Measurements from ENCODE around the gene KLHL6.
"Not testable (repeated sequence)": the region's sequence is repeated elsewhere in the genome, so short reads cannot be mapped to it uniquely, and the experiment has no call there.

The KLHL6 gene

DNA sequence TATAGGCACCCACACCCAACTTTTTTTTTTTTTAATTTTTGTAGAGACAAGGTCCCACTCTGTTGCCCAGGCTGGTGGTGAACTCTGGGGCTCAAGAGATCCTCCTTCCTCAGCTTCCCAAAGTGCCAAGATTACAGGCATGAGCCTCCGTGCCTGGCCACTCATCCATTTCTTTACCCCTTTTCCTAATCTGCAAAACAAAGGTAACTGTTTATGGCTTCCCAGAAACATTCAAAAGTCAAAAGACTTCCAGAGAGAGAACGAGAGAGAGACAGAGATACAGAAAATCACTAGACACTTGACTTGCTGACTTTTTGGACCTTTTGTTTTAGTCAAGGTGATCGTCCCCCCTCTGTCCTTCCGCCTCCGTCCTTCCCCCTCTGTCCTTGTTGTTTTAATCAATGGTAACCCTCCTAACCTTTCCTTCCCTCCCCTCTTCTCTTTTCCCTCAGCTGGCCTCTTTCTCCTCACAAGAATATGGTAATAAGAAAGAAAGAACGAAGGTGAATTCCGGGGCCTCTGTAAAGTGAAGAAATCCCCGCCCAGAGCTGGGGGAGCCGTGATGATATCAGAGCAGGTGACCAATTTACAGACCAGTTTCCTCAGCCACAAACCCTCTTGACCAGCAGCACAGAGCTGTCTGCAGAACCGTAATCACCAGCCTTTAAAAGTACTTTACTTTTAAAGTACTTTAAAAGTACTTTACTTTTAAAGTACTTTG is 21.9 kb downstream of the KLHL6 start:
- Histone ChIP-seq H3K36me3 (ENCODE audit: control insufficient read depth, insufficient read depth, low read length) (no peaks in the 10 kb centered on the region), H3K27ac (ENCODE audit: insufficient read depth, low read depth, low read length, poor library complexity, severe bottlenecking) (no peak overlapping the region)
- WGBS, 2 experiments, result 34 to 35% methylated on average over 9 of the region's 10 CpGs

DNA sequence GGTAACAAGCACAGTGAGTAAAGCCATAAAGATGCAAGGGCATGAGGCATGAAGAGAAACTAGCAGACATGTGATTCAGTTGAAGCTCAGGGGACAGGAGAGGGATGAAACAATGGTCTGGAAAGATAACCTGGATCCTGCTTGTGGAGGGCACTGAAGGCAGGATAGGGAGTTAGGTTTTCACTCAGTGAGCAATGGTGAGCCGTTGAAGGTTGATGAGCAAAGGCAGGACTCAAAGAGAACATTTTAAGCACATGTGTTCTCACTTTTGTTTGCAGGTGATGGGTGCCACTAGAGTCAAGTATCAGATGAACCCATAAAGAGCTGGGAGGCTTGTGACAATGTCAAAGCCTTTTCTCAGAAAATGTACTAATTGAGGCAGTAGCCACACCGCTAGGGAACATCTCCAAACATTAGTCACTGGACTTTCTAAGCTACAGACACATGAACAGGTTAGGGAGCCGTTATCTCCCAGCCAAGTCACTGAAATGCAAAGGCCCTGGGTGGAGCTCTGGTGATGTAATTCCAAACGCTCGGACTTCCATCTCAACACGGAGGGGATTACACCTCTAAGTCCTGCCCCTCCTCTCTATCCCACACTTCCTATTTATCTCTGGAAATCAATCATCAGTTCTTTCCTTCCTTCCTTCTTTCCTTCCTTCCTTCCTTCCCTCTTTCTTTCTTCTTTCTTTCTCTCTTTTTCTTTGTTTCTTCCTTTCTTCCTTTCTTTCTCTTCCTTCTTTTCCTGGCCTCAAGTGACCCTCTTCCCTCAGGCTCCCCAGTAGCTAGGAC is 22.7 kb downstream of the KLHL6 start:
- H3K36me3 ChIP-seq (ENCODE audit: control insufficient read depth, insufficient read depth, low read length), result no peaks in the 10 kb centered on the region
- peaks cover 9% of the 10 kb centered on the region for H3K4me1 ChIP-seq (ENCODE audit: control insufficient read depth, insufficient read depth, low read length)
- H3K27me3 ChIP-seq (ENCODE audit: control insufficient read depth, insufficient read depth, low read length, poor library complexity, severe bottlenecking), result no peaks in the 10 kb centered on the region
- H3K9me3 ChIP-seq (ENCODE audit: control insufficient read depth, low read length), result no peaks in the 10 kb centered on the region
- no peak overlapping the region for H3K4me3 ChIP-seq (ENCODE audit: insufficient read depth, low read depth, low read length)
- 65 to 66% methylated on average over 6 of the region's 6 CpGs for WGBS, 2 experiments
- no peak overlapping the region for H3K27ac ChIP-seq (ENCODE audit: insufficient read depth, low read depth, low read length, poor library complexity, severe bottlenecking)

More for the DNA sequence above, 21.9 kb downstream of the KLHL6 start:
- H3K9me3 ChIP-seq (ENCODE audit: control insufficient read depth, low read length), result no peaks in the 10 kb centered on the region
- H3K4me3 ChIP-seq (ENCODE audit: insufficient read depth, low read depth, low read length), result no peak overlapping the region
- no peaks in the 10 kb centered on the region for H3K27me3 ChIP-seq (ENCODE audit: control insufficient read depth, insufficient read depth, low read length, poor library complexity, severe bottlenecking)
- H3K4me1 ChIP-seq (ENCODE audit: control insufficient read depth, insufficient read depth, low read length), result peaks cover 9% of the 10 kb centered on the region

DNA sequence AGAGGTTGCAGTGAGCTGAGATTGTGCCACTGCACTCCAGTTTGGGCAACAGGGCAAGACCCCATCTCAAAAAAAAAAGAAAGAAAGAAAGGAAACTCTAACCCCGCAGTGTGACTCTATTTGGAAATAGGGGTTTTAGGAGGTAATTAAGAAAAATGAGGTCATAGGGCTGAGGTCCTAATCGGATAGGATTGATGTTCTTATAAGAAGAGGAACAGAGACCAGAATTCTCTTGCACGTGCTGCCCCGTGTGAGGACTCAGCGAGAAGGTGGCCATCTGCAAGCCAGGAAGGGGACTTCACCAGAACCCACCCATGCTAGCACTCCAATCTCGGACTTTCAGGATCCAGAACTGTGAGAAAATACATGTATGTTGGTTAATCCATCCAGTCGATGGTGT is 25.8 kb downstream of the KLHL6 start:
- Histone ChIP-seq H3K4me1 (ENCODE audit: control insufficient read depth, insufficient read depth, low read length) (peaks cover 9% of the 10 kb centered on the region), H3K36me3 (ENCODE audit: control insufficient read depth, insufficient read depth, low read length) (no peaks in the 10 kb centered on the region), H3K9me3 (ENCODE audit: control insufficient read depth, low read length) (no peaks in the 10 kb centered on the region), H3K27ac (ENCODE audit: insufficient read depth, low read depth, low read length, poor library complexity, severe bottlenecking) (no peak overlapping the region), H3K27me3 (ENCODE audit: control insufficient read depth, insufficient read depth, low read length, poor library complexity, severe bottlenecking) (no peaks in the 10 kb centered on the region), H3K4me3 (ENCODE audit: insufficient read depth, low read depth, low read length) (no peak overlapping the region)
- WGBS, 2 experiments, result 94 to 96% methylated on average over 7 of the region's 7 CpGs

DNA sequence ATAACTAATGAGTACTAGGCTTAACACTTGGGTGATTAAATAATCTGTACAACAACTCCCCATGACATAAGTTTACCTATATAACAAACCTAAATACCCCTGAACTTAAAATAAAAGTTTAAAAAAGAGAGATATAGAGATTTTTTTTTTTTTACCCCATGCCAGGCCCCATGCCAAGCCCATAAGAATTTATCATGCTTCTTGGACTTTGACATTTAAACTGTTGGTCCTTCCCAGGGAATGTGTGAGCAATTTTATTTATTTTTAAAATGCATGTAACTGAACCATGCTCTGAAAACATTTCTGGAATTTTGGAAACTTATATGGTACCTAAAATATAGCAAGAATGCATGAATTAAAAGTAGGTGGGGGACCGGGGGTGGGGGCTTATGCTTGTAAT is 26.3 kb downstream of the KLHL6 start:
- H3K36me3 ChIP-seq (ENCODE audit: control insufficient read depth, insufficient read depth, low read length), result no peaks in the 10 kb centered on the region
- no peaks in the 10 kb centered on the region for H3K9me3 ChIP-seq (ENCODE audit: control insufficient read depth, low read length)
- H3K27ac ChIP-seq (ENCODE audit: insufficient read depth, low read depth, low read length, poor library complexity, severe bottlenecking), result no peak overlapping the region
- H3K4me1 ChIP-seq (ENCODE audit: control insufficient read depth, insufficient read depth, low read length), result peaks cover 9% of the 10 kb centered on the region
- no peaks in the 10 kb centered on the region for H3K27me3 ChIP-seq (ENCODE audit: control insufficient read depth, insufficient read depth, low read length, poor library complexity, severe bottlenecking)
- H3K4me3 ChIP-seq (ENCODE audit: insufficient read depth, low read depth, low read length), result no peak overlapping the region
- WGBS, 2 experiments, result 92 to 94% methylated on average over 1 of the region's 1 CpG

DNA sequence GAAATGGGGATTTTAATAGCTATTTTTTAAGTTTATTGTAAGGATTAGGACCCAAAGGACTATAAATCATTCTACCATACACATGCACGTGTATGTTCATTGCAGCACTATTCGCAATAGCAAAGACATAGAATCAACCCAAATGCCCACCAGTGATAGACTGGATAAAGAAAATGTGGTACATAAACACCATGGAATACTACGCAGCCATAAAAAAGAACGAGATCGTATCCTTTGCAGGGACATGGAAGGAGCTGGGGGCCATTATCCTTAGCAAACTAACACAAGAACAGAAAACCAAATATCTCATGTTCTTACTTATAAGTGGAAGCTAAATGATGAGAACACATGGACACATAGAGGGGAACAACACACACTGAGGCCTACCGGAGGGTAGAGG is 26.7 kb downstream of the KLHL6 start:
- 94 to 96% methylated on average over 6 of the region's 6 CpGs for WGBS, 2 experiments
- H3K27ac ChIP-seq (ENCODE audit: insufficient read depth, low read depth, low read length, poor library complexity, severe bottlenecking); H3K4me3 ChIP-seq (ENCODE audit: insufficient read depth, low read depth, low read length); H3K27me3 ChIP-seq (ENCODE audit: control insufficient read depth, insufficient read depth, low read length, poor library complexity, severe bottlenecking); H3K36me3 ChIP-seq (ENCODE audit: control insufficient read depth, insufficient read depth, low read length); H3K9me3 ChIP-seq (ENCODE audit: control insufficient read depth, low read length); H3K4me1 ChIP-seq (ENCODE audit: control insufficient read depth, insufficient read depth, low read length): not testable (repeated sequence)

DNA sequence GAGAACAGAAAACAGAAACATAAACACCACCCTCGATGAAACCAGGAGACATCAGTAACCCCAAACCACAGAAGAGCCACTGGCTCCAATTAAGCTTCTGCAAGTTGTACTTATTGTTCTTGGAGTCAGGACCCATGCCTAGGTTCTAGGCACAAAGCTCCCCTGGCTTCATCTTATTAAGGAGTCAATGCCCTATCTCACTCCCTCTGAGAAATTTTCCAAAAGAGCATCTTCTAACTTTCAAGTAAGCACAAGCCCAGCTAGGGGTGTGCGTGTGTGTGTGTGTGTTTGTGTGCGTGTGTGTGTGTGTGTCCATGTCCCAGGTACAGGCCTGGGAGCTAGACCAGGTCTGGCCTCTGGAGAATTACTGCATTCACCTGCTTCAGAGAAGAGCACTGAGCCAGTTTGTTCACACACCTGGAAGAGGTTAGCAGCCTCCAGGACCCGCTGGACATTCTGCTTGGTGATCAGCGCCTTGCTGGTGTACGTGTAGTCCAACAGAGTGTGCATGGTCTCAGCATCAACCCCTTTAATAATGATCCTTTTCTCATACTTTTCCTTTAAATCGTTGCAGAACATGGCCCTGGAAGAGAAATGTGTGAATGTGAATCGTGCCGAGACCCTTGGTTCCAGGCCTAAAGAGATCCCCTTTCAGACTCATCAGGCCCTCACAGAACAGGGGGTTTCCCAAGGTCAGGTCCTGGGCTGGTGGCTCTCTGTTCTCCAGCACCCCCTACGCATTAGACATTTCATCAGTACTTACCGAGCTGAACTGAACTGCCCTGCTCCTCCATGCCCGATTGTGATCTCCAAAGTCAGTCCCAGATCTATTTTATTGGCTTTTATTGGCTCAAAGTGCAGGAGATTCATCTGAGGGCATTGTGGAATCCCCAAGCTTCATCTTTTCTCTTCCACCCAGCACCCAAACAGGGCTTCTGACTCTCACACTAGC is 27.8 kb downstream of the KLHL6 start:
- no peaks in the 10 kb centered on the region for H3K9me3 ChIP-seq (ENCODE audit: control insufficient read depth, low read length)
- WGBS, 2 experiments, result 94% methylated on average over 12 of the region's 12 CpGs
- no peak overlapping the region for H3K4me3 ChIP-seq (ENCODE audit: insufficient read depth, low read depth, low read length)
- no peaks in the 10 kb centered on the region for H3K36me3 ChIP-seq (ENCODE audit: control insufficient read depth, insufficient read depth, low read length)
- no peaks in the 10 kb centered on the region for H3K4me1 ChIP-seq (ENCODE audit: control insufficient read depth, insufficient read depth, low read length)
- H3K27ac ChIP-seq (ENCODE audit: insufficient read depth, low read depth, low read length, poor library complexity, severe bottlenecking), result no peak overlapping the region
- no peaks in the 10 kb centered on the region for H3K27me3 ChIP-seq (ENCODE audit: control insufficient read depth, insufficient read depth, low read length, poor library complexity, severe bottlenecking)

DNA sequence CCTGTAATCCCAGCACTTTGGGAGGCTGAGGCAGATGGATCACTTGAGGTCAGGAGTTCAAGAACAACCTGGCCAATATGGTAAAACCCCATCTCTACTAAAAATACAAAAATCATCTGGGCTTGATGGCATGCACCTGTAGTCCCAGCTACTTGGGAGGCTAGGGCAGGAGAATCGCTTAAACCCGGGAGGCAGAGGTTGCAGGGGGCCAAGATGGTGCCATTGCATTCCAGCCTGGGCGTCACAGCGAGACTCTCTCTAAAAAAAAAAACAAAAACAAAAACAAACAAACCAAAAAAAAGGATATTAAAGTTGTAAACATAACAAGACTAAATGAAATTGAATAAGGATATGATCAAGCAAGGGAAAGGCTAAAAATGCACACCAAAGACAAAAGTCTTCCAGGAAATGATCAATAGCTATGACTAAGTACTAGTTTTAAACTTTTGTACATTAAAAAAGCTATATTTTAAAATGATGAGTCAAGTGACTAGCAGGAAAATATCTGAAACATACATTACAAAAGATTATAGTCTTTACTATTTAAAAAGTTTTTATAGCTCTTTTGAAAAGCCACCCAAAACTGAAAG is 28.6 kb downstream of the KLHL6 start:
- H3K4me1 ChIP-seq (ENCODE audit: control insufficient read depth, insufficient read depth, low read length), result no peaks in the 10 kb centered on the region
- 95 to 96% methylated on average over 2 to 4 of the region's 4 CpGs for WGBS, 2 experiments

DNA sequence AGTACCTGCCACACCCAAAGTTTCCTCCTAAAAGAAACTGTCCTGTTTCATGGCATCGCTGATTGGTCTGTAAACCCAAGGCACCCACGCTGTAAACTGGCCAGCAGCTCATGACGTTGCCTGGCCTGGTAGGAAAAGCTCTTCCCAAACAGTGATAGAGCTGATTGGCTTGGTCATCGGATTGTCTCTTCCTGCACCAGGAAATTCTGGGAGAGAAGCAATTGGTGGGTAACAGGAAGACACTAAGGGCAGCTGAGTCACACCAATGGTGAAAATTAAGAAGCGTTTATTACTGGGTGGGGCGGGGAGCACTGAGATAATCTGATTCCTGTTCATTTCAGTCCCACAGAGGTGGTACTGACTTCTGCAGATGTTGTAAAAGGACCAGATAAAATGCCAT is 31.0 kb downstream of the KLHL6 start:
- 94% methylated on average over 6 of the region's 6 CpGs for WGBS, 2 experiments
- no peaks in the 10 kb centered on the region for H3K36me3 ChIP-seq (ENCODE audit: control insufficient read depth, insufficient read depth, low read length)
- no peak overlapping the region for H3K27ac ChIP-seq (ENCODE audit: insufficient read depth, low read depth, low read length, poor library complexity, severe bottlenecking)
- no peaks in the 10 kb centered on the region for H3K27me3 ChIP-seq (ENCODE audit: control insufficient read depth, insufficient read depth, low read length, poor library complexity, severe bottlenecking)
- no peaks in the 10 kb centered on the region for H3K9me3 ChIP-seq (ENCODE audit: control insufficient read depth, low read length)
- no peak overlapping the region for H3K4me3 ChIP-seq (ENCODE audit: insufficient read depth, low read depth, low read length)
- H3K4me1 ChIP-seq (ENCODE audit: control insufficient read depth, insufficient read depth, low read length), result no peaks in the 10 kb centered on the region

More for the DNA sequence above, 28.6 kb downstream of the KLHL6 start:
- Histone ChIP-seq H3K4me3 (ENCODE audit: insufficient read depth, low read depth, low read length) (no peak overlapping the region), H3K27me3 (ENCODE audit: control insufficient read depth, insufficient read depth, low read length, poor library complexity, severe bottlenecking) (no peaks in the 10 kb centered on the region), H3K9me3 (ENCODE audit: control insufficient read depth, low read length) (no peaks in the 10 kb centered on the region), H3K27ac (ENCODE audit: insufficient read depth, low read depth, low read length, poor library complexity, severe bottlenecking) (no peak overlapping the region), H3K36me3 (ENCODE audit: control insufficient read depth, insufficient read depth, low read length) (no peaks in the 10 kb centered on the region)

DNA sequence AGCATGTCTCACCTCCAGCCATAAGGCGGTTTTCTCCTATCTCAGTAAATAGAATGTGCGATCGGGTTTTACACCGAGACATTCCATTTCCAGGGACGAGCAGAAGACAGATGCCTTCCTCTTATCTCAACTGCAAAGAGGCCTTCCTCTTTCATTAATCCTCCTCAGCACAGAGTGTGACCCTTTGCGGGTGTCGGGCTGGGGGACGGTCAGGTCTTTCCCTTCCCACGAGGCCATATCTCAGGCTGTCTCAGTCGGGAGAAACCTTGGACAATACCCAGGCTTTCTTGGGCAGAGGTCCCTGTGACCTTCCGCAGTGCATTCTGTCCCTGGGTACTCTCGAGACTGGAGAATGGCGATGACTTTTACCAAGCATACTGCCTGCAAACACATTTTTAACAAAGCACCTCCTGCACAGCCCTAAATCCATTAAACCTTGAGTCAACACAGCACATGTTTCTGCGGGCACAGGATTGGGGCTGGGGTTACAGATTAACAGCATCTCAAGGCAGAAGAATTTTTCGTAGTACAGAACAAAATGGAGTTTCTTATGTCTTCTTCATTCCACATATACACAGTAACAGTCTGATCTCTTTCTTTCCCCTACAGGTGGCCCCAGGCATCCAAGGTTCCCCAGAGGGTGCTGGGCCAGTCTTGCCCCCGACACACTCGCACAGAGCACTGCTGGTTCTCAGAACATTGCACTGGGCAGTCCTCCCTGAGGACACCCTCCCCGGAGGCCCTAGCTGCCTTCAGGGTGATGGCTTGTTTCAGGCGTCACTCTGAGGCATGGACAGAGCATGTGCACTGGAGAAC is 34.6 kb downstream of the KLHL6 start:
- WGBS, 2 experiments, result 86 to 87% methylated on average over 19 of the region's 19 CpGs
- not testable (repeated sequence) for H3K27me3 ChIP-seq (ENCODE audit: control insufficient read depth, insufficient read depth, low read length, poor library complexity, severe bottlenecking)

More for the DNA sequence above, 34.6 kb downstream of the KLHL6 start:
- not testable (repeated sequence) for H3K9me3 ChIP-seq (ENCODE audit: control insufficient read depth, low read length); H3K27ac ChIP-seq (ENCODE audit: insufficient read depth, low read depth, low read length, poor library complexity, severe bottlenecking); H3K4me3 ChIP-seq (ENCODE audit: insufficient read depth, low read depth, low read length); H3K36me3 ChIP-seq (ENCODE audit: control insufficient read depth, insufficient read depth, low read length)
- peaks cover 20% of the 10 kb centered on the region for H3K4me1 ChIP-seq (ENCODE audit: control insufficient read depth, insufficient read depth, low read length)

Data from ectodermal cell (in vitro differentiated cells).